ENCODE measurements around the gene AADACL3.

DNA sequence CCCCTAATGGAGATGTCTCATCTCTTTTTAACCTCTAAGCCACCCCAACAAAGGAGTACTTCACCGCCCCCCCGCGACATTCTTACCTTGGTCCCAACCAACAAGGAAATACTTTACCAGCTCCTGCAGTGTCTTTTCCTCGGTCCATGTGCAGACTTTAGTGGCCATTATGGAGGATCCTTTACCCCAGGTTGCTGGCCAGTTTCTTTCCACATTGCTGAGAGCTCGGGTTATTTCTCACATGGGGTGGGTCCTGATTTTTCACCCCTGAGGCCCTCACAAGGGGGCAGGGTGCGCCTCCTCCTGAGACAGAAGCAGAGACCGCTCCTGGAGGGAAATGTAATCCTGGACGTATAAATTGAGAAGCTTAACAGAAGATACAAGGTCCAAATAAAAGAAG is 3.0 kb upstream of the AADACL3 start:
- no peak for TF ChIP-seq POLR2A (IDR thresholded peaks at IDR 0.05)
- TF ChIP-seq, protein P1, sequence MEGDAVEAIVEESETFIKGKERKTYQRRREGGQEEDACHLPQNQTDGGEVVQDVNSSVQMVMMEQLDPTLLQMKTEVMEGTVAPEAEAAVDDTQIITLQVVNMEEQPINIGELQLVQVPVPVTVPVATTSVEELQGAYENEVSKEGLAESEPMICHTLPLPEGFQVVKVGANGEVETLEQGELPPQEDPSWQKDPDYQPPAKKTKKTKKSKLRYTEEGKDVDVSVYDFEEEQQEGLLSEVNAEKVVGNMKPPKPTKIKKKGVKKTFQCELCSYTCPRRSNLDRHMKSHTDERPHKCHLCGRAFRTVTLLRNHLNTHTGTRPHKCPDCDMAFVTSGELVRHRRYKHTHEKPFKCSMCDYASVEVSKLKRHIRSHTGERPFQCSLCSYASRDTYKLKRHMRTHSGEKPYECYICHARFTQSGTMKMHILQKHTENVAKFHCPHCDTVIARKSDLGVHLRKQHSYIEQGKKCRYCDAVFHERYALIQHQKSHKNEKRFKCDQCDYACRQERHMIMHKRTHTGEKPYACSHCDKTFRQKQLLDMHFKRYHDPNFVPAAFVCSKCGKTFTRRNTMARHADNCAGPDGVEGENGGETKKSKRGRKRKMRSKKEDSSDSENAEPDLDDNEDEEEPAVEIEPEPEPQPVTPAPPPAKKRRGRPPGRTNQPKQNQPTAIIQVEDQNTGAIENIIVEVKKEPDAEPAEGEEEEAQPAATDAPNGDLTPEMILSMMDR (IDR thresholded peaks at IDR 0.05) = no peak

Measured in testis (tissue), 2 donors.